GM19240 (cell line): ENCODE data around the gene DLX3.

Source experiments
- DNase-seq: peaks from one replicate; pipeline ENCODE4 v3.0.0; 2011; ENCODE audit warnings: low spot score; ENCODE audit not compliant: insufficient read length

The DLX3 gene

GRCh38 chr17:49973271-49973615 lies 21.8 kb downstream of the DLX3 start:
- no peak for DNase-seq

- no peak for DNase-seq
These were observed 22.3 kb downstream of the DLX3 start for GRCh38 chr17:49972486-49973270.

GRCh38 chr17:49971848-49972485 lies 23.1 kb downstream of the DLX3 start:
- DNase-seq: no peak

GRCh38 chr17:49971199-49971847 lies 23.7 kb downstream of the DLX3 start:
- DNase-seq: no peak

- no peak for DNase-seq
These were observed 24.5 kb downstream of the DLX3 start for GRCh38 chr17:49970498-49970897.

- DNase-seq: no peak
These were observed 25.1 kb downstream of the DLX3 start for GRCh38 chr17:49969795-49970389.

GRCh38 chr17:49969134-49969759 lies 25.8 kb downstream of the DLX3 start, which contains the start of gene DLX4:
Gene DLX4 (plus strand): TSS chr17:49969190. CDS start chr17:49969469, 279 bp downstream.
- DNase-seq: peak; percentile 68

GRCh38 chr17:49968405-49969133 lies 26.5 kb downstream of the DLX3 start:
- peak; percentile 65 for DNase-seq

- no peak for DNase-seq
These were observed 27.2 kb downstream of the DLX3 start for GRCh38 chr17:49967621-49968404.

GRCh38 chr17:49967205-49967604 lies 27.8 kb downstream of the DLX3 start:
- no peak for DNase-seq

- DNase-seq: no peak
These were observed 28.3 kb downstream of the DLX3 start for GRCh38 chr17:49966767-49967166.

GRCh38 chr17:49965524-49965909 lies 29.5 kb downstream of the DLX3 start:
- DNase-seq: no peak

GRCh38 chr17:49964769-49965523 lies 30.1 kb downstream of the DLX3 start:
- DNase-seq: no peak

- no peak for DNase-seq
These were observed 30.7 kb downstream of the DLX3 start for GRCh38 chr17:49964303-49964768.

- DNase-seq: no peak
These were observed 31.3 kb downstream of the DLX3 start for GRCh38 chr17:49963626-49964302.

- DNase-seq: no peak
These were observed 31.8 kb downstream of the DLX3 start for GRCh38 chr17:49963309-49963625.

- no peak for DNase-seq
These were observed 32.3 kb downstream of the DLX3 start for GRCh38 chr17:49962599-49963308.
